Mesenchymal stem cell (in vitro differentiated cells and primary cell): ENCODE results near the gene RPS15.

Experiments used
- DNase-seq: peaks from one replicate; pipeline ENCODE4 v3.0.0-alpha.2; 2013
- H2AFZ ChIP-seq: one replicate; pipeline ENCODE4 v1.6.1; 2013; ENCODE audit warnings: low read depth, mild to moderate bottlenecking, control low read depth, inconsistent platforms, low read length, moderate library complexity
- H2AK5ac ChIP-seq: 2 replicates; pipeline ENCODE4 v1.6.1; 2013; ENCODE audit warnings: low read length, moderate library complexity, mild to moderate bottlenecking, inconsistent platforms; ENCODE audit not compliant: severe bottlenecking
- H2BK120ac ChIP-seq: one replicate; pipeline ENCODE4 v1.6.1; 2013; ENCODE audit warnings: low read depth, mild to moderate bottlenecking, inconsistent platforms, low read length, moderate library complexity
- H2BK12ac ChIP-seq, 2 experiments: one replicate each; pipeline ENCODE4 v1.6.1; 2013; ENCODE audit warnings: inconsistent platforms in 2 of 2, low read length in 2 of 2, mild to moderate bottlenecking in 2 of 2, moderate library complexity in 2 of 2, control low read depth in 1 of 2
- H2BK15ac ChIP-seq: one replicate; pipeline ENCODE4 v1.6.1; 2013; ENCODE audit warnings: mild to moderate bottlenecking, low read depth, inconsistent platforms; ENCODE audit not compliant: poor library complexity, severe bottlenecking
- H2BK5ac ChIP-seq: 2 replicates; pipeline ENCODE4 v1.6.1; 2013; ENCODE audit warnings: low read depth, mild to moderate bottlenecking, low read length, control low read depth, inconsistent platforms; ENCODE audit not compliant: poor library complexity, severe bottlenecking
- H3K14ac ChIP-seq, 2 experiments: one replicate each; pipeline ENCODE4 v1.6.1; 2013; ENCODE audit warnings: inconsistent platforms in 2 of 2, low read length in 2 of 2, control low read depth in 1 of 2, mild to moderate bottlenecking in 1 of 2, moderate library complexity in 1 of 2
- H3K18ac ChIP-seq, 2 experiments: one replicate each; pipeline ENCODE4 v1.6.1; 2013; ENCODE audit warnings: inconsistent platforms in 2 of 2, low read length in 2 of 2, control low read depth in 1 of 2, low read depth in 1 of 2, mild to moderate bottlenecking in 1 of 2
- H3K23ac ChIP-seq, 2 experiments: one replicate each; pipeline ENCODE4 v1.6.1; 2013; ENCODE audit warnings: inconsistent platforms in 2 of 2, low read length in 2 of 2, mild to moderate bottlenecking in 2 of 2, moderate library complexity in 2 of 2, control low read depth in 1 of 2
- H3K27ac ChIP-seq: 2 replicates; pipeline ENCODE4 v1.5.1; 2013; ENCODE audit warnings: mild to moderate bottlenecking, moderate library complexity, low read length, control low read depth, inconsistent platforms; ENCODE audit not compliant: poor library complexity, severe bottlenecking
- H3K27me3 ChIP-seq, 2 experiments: 2 replicates each; pipeline versions ENCODE4 v1.6.1 to v1.7.0; 2013; ENCODE audit warnings: low read length in 2 of 2, mild to moderate bottlenecking in 2 of 2, moderate library complexity in 2 of 2, control low read depth in 1 of 2, inconsistent platforms in 1 of 2; ENCODE audit not compliant: control insufficient read depth in 1 of 2, insufficient read depth in 1 of 2
- H3K36me3 ChIP-seq, 2 experiments: 2 replicates each; pipeline versions ENCODE4 v1.6.1 to v1.7.0; 2013; ENCODE audit warnings: low read length in 2 of 2, control low read depth in 1 of 2, inconsistent platforms in 1 of 2, low read depth in 1 of 2, mild to moderate bottlenecking in 1 of 2; ENCODE audit not compliant: insufficient read depth in 2 of 2, control insufficient read depth in 1 of 2
- H3K4ac ChIP-seq, 2 experiments: one replicate each; pipeline ENCODE4 v1.6.1; 2013; ENCODE audit warnings: inconsistent platforms in 2 of 2, low read length in 2 of 2, mild to moderate bottlenecking in 2 of 2, moderate library complexity in 2 of 2, control low read depth in 1 of 2, low read depth in 1 of 2
- H3K4me1 ChIP-seq: 2 replicates; pipeline ENCODE4 v1.6.1; 2013; ENCODE audit warnings: low read depth, low read length, control low read depth; ENCODE audit not compliant: control insufficient read depth, insufficient read depth
- H3K4me2 ChIP-seq: 2 replicates; pipeline ENCODE4 v1.6.1; 2013; ENCODE audit warnings: low read length, mild to moderate bottlenecking, inconsistent platforms; ENCODE audit not compliant: poor library complexity, severe bottlenecking
- H3K4me3 ChIP-seq, 2 experiments: 2 replicates each; pipeline versions ENCODE4 v1.5.1 to v1.7.0; 2013; ENCODE audit warnings: low read length in 2 of 2, mild to moderate bottlenecking in 2 of 2, control low read depth in 1 of 2, low read depth in 1 of 2; ENCODE audit not compliant: insufficient read depth in 1 of 2
- H3K79me1 ChIP-seq: replicated peaks from 2 replicates; pipeline ENCODE4 v1.6.1; 2013; ENCODE audit warnings: mild to moderate bottlenecking, control low read depth, low read length, inconsistent platforms; ENCODE audit not compliant: poor library complexity, severe bottlenecking
- H3K9ac ChIP-seq: 2 replicates; pipeline ENCODE4 v1.7.0; 2013; ENCODE audit warnings: mild to moderate bottlenecking, low read length, moderate library complexity
- H3K9me3 ChIP-seq: 2 replicates; pipeline ENCODE4 v1.7.0; 2013; ENCODE audit warnings: mild to moderate bottlenecking, low read length; ENCODE audit not compliant: control insufficient read depth
- H4K8ac ChIP-seq: one replicate; pipeline ENCODE4 v1.6.1; 2013; ENCODE audit warnings: inconsistent platforms, mild to moderate bottlenecking, low read length, moderate library complexity
- H4K91ac ChIP-seq: one replicate; pipeline ENCODE4 v1.6.1; 2013; ENCODE audit warnings: mild to moderate bottlenecking, low read length, inconsistent platforms
- WGBS: methylation state at CpG from one replicate; pipeline ENCODE4 v1.1.7; 2013; ENCODE audit warnings: mixed read lengths; 5-methylcytosine and 5-hydroxymethylcytosine counted together

RPS15 gene

DNA sequence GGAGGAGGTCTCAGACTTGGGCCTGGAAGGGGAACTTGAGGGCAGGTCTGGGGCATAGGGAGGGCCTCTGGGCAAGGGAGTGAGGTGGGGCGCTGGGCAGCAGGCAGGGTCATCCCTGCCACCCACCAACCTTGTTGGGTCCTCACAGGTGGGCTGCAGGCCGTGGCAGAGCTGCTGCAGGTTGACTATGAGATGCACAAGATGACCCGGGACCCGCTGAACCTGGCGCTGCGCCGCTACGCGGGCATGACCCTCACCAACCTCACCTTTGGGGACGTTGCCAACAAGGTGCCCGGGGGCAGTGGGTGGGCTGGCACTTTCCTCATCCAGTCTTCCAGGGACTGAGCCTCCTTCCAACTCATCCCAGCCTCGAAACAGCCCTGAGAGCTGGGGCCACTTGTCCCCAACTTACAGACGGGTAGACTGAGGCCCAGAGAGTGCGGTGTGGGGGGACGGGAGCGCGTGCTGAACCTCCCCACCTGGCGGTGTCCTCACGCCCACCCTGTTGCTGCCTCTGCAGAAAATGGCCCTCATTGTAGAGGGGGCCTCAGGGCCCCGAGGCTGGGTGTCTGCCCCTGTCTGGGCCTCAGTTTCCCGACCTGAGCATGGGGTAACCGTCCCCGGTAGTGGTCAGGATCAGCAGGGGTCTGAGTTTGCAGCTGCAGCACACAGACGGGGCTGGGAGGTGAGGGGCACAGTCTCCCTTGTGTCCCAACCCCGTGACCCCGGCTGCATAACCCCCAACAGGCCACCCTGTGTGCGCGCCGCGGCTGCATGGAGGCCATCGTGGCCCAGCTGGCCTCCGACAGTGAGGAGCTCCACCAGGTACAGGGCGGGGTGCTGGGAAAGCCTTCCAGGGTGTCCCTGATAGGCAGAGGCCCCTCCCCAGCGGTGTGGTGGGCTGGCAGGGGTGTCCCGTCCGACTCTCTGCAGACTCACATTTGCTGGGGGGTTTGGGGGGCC is 22.1 kb downstream of the RPS15 start:
- H3K9ac ChIP-seq = no peak overlapping the region
- no peak overlapping the region for H3K18ac ChIP-seq
- H4K8ac ChIP-seq = no peak overlapping the region
- H3K23ac ChIP-seq = no peak overlapping the region
- no peak overlapping the region for H2BK120ac ChIP-seq
- H3K4me2 ChIP-seq = no peak overlapping the region
- H3K4me3 ChIP-seq = no peak overlapping the region
- H2BK5ac ChIP-seq = no peak overlapping the region
- no peak overlapping the region for H2BK15ac ChIP-seq
- no peaks in the 10 kb centered on the region for H3K9me3 ChIP-seq
- DNase-seq = no peak
- 90% methylated on average over 36 of the region's 36 CpGs for WGBS
- peaks cover 0 to 23% of the 10 kb centered on the region in 2 experiments for H3K36me3 ChIP-seq
- H2BK12ac ChIP-seq = no peak overlapping the region
- no peak overlapping the region for H4K91ac ChIP-seq
- no peak overlapping the region for H3K4ac ChIP-seq
- H3K4me1 ChIP-seq = peaks cover 8% of the 10 kb centered on the region
- H3K79me1 ChIP-seq = peaks cover 2% of the 10 kb centered on the region
- no peak overlapping the region for H2AK5ac ChIP-seq
- H3K14ac ChIP-seq = no peak overlapping the region
- no peak overlapping the region for H3K27ac ChIP-seq
- H2AFZ ChIP-seq = no peak overlapping the region
- peaks cover 25 to 38% of the 10 kb centered on the region in 2 experiments for H3K27me3 ChIP-seq

GRCh38 chr19:1461862-1462261 is 23.7 kb downstream of the RPS15 start:
- Histone ChIP-seq H3K79me1 (peaks cover 8% of the 10 kb centered on the region), H3K36me3 (peaks cover 0 to 35% of the 10 kb centered on the region in 2 experiments), H3K27me3 (peaks cover 22 to 38% of the 10 kb centered on the region in 2 experiments), H4K8ac (no peak overlapping the region), H2BK120ac (no peak overlapping the region), H2BK12ac (no peak overlapping the region), H3K4me3 (no peak overlapping the region), H3K18ac (no peak overlapping the region), H3K4me2 (no peak overlapping the region), H4K91ac (no peak overlapping the region), H2BK5ac (no peak overlapping the region), H3K9me3 (no peaks in the 10 kb centered on the region), H2AK5ac (no peak overlapping the region), H3K23ac (no peak overlapping the region), H3K4ac (no peak overlapping the region), H2AFZ (no peak overlapping the region), H2BK15ac (no peak overlapping the region), H3K4me1 (peaks cover 17% of the 10 kb centered on the region), H3K27ac (no peak overlapping the region), H3K9ac (no peak overlapping the region), H3K14ac (no peak overlapping the region)
- DNase-seq = no peak
- 91% methylated on average over 24 of the region's 24 CpGs for WGBS

DNA sequence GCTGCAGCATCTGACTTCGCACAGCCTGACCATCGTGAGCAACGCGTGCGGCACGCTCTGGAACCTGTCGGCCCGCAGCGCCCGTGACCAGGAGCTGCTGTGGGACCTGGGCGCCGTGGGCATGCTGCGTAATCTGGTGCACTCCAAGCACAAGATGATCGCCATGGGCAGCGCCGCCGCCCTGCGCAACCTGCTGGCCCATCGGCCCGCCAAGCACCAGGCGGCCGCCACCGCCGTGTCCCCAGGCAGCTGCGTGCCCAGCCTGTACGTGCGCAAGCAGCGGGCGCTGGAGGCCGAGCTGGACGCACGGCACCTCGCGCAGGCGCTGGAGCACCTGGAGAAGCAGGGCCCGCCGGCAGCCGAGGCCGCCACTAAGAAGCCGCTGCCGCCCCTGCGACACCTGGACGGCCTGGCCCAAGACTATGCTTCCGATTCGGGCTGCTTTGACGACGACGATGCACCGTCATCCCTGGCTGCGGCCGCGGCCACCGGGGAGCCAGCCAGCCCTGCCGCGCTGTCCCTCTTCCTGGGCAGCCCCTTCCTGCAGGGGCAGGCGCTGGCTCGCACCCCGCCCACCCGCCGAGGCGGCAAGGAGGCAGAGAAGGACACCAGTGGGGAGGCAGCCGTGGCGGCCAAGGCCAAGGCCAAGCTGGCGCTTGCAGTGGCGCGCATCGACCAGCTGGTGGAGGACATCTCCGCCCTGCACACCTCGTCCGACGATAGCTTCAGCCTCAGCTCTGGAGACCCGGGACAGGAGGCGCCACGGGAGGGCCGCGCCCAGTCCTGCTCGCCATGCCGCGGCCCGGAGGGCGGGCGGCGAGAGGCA is 27.2 kb downstream of the RPS15 start:
- no peak overlapping the region for H3K4ac ChIP-seq
- DNase-seq = peak; percentile 63
- no peak overlapping the region for H3K14ac ChIP-seq
- H2BK120ac ChIP-seq = no peak overlapping the region
- no peak overlapping the region for H2AK5ac ChIP-seq
- peaks cover 11% of the 10 kb centered on the region for H3K79me1 ChIP-seq
- H3K9ac ChIP-seq = no peak overlapping the region
- peaks cover 49% of the 10 kb centered on the region for H3K4me1 ChIP-seq
- H3K4me3 ChIP-seq = peak overlapping the region in 1 of 2 experiments; percentile 40
- peaks cover 14 to 42% of the 10 kb centered on the region in 2 experiments for H3K27me3 ChIP-seq
- no peak overlapping the region for H3K23ac ChIP-seq
- H3K36me3 ChIP-seq = peaks cover 0 to 27% of the 10 kb centered on the region in 2 experiments
- no peak overlapping the region for H3K18ac ChIP-seq
- H2BK15ac ChIP-seq = no peak overlapping the region
- H3K4me2 ChIP-seq = peak overlapping the region; percentile 31
- H2BK12ac ChIP-seq = no peak overlapping the region
- no peaks in the 10 kb centered on the region for H3K9me3 ChIP-seq
- H2AFZ ChIP-seq = no peak overlapping the region
- no peak overlapping the region for H3K27ac ChIP-seq
- peak overlapping the region; percentile 68 for H4K91ac ChIP-seq
- no peak overlapping the region for H4K8ac ChIP-seq
- 31% methylated on average over 83 of the region's 83 CpGs for WGBS
- H2BK5ac ChIP-seq = no peak overlapping the region

GRCh38 chr19:1466018-1466460 is 27.8 kb downstream of the RPS15 start:
- Histone ChIP-seq H3K9me3 (no peaks in the 10 kb centered on the region), H3K18ac (no peak overlapping the region), H3K14ac (no peak overlapping the region), H3K4ac (no peak overlapping the region), H2AK5ac (no peak overlapping the region), H2BK120ac (no peak overlapping the region), H3K36me3 (peaks cover 0 to 20% of the 10 kb centered on the region in 2 experiments), H3K27me3 (peaks cover 20 to 48% of the 10 kb centered on the region in 2 experiments), H3K9ac (no peak overlapping the region), H2BK15ac (no peak overlapping the region), H2BK12ac (no peak overlapping the region), H3K4me3 (no peak overlapping the region), H3K23ac (no peak overlapping the region), H4K8ac (peak overlapping the region; percentile 13), H4K91ac (peak overlapping the region; percentile 27), H3K79me1 (peaks cover 11% of the 10 kb centered on the region), H3K27ac (no peak overlapping the region), H2BK5ac (no peak overlapping the region), H2AFZ (no peak overlapping the region), H3K4me2 (no peak overlapping the region), H3K4me1 (peaks cover 55% of the 10 kb centered on the region)
- no peak for DNase-seq
- 61% methylated on average over 41 of the region's 41 CpGs for WGBS
